ENCODE results near the gene ZC3H15.
A peak's percentile ranks its signal among the peaks of the same experiment; 100 is the strongest.
"Not testable (repeated sequence)": the region's sequence is repeated elsewhere in the genome, so short reads cannot be mapped to it uniquely, and the experiment has no call there.

ZC3H15 gene

GRCh38 chr2:186485871-186486650 lies at the start of gene ZC3H15:
Gene ZC3H15 (plus strand): TSS chr2:186486260. CDS start chr2:186486383, 123 bp downstream.
- peak; percentile 85 for DNase-seq (ENCODE audit: low read depth, low spot score)

- DNase-seq (ENCODE audit: low read depth, low spot score), result no peak
Measured at GRCh38 chr2:186437719-186438118, 48.3 kb upstream of the ZC3H15 start.

- not testable (repeated sequence) for DNase-seq (ENCODE audit: low read depth, low spot score)
Measured at GRCh38 chr2:186439673-186440095, 46.4 kb upstream of the ZC3H15 start.

GRCh38 chr2:186440506-186440905 lies 45.6 kb upstream of the ZC3H15 start:
- DNase-seq (ENCODE audit: low read depth, low spot score), result no peak

GRCh38 chr2:186442885-186443284 lies 43.2 kb upstream of the ZC3H15 start:
- DNase-seq (ENCODE audit: low read depth, low spot score), result no peak

GRCh38 chr2:186443851-186444250 lies 42.2 kb upstream of the ZC3H15 start:
- DNase-seq (ENCODE audit: low read depth, low spot score), result no peak

- DNase-seq (ENCODE audit: low read depth, low spot score), result no peak
Measured at GRCh38 chr2:186445506-186445905, 40.6 kb upstream of the ZC3H15 start.

- DNase-seq (ENCODE audit: low read depth, low spot score), result no peak
Measured at GRCh38 chr2:186455613-186456012, 30.4 kb upstream of the ZC3H15 start.

- no peak for DNase-seq (ENCODE audit: low read depth, low spot score)
Measured at GRCh38 chr2:186456941-186457340, 29.1 kb upstream of the ZC3H15 start.

- no peak for DNase-seq (ENCODE audit: low read depth, low spot score)
Measured at GRCh38 chr2:186457908-186458307, 28.2 kb upstream of the ZC3H15 start.

GRCh38 chr2:186459009-186459408 lies 27.1 kb upstream of the ZC3H15 start:
- no peak for DNase-seq (ENCODE audit: low read depth, low spot score)

GRCh38 chr2:186460465-186460864 lies 25.6 kb upstream of the ZC3H15 start:
- DNase-seq (ENCODE audit: low read depth, low spot score), result no peak

GRCh38 chr2:186466743-186467142 lies 19.3 kb upstream of the ZC3H15 start:
- no peak for DNase-seq (ENCODE audit: low read depth, low spot score)

GRCh38 chr2:186467421-186467820 lies 18.6 kb upstream of the ZC3H15 start:
- DNase-seq (ENCODE audit: low read depth, low spot score), result no peak

- not testable (repeated sequence) for DNase-seq (ENCODE audit: low read depth, low spot score)
Measured at GRCh38 chr2:186472722-186473493, 13.2 kb upstream of the ZC3H15 start.

GRCh38 chr2:186474239-186474638 lies 11.8 kb upstream of the ZC3H15 start:
- not testable (repeated sequence) for DNase-seq (ENCODE audit: low read depth, low spot score)

- DNase-seq (ENCODE audit: low read depth, low spot score), result no peak
Measured at GRCh38 chr2:186477790-186478189, 8.3 kb upstream of the ZC3H15 start.

- no peak for DNase-seq (ENCODE audit: low read depth, low spot score)
Measured at GRCh38 chr2:186480991-186481390, 5.1 kb upstream of the ZC3H15 start.

GRCh38 chr2:186484062-186484735 lies 1.9 kb upstream of the ZC3H15 start:
- DNase-seq (ENCODE audit: low read depth, low spot score), result no peak

GRCh38 chr2:186485576-186485870 lies 537 bp upstream of the ZC3H15 start:
- DNase-seq (ENCODE audit: low read depth, low spot score), result no peak

- DNase-seq (ENCODE audit: low read depth, low spot score), result no peak
Measured at GRCh38 chr2:186486651-186487647, 889 bp downstream of the ZC3H15 start.
